ENCODE measurements around the gene CLCN6.

CLCN6 gene

GRCh38 chr1:11856698-11857097 lies 50.7 kb downstream of the CLCN6 start:
- no peak for DNase-seq

GRCh38 chr1:11857164-11857851 lies 51.3 kb downstream of the CLCN6 start:
- no peak for DNase-seq

- DNase-seq = no peak
Measured at GRCh38 chr1:11858158-11858557, 52.2 kb downstream of the CLCN6 start.

- no peak for DNase-seq
Measured at GRCh38 chr1:11858613-11858967, 52.6 kb downstream of the CLCN6 start, which contains the start of gene NPPB. TSS of gene NPPB (minus strand) at chr1:11858945. CDS start at chr1:11858833, 112 bp downstream.

- no peak for DNase-seq
Measured at GRCh38 chr1:11858968-11859871, 53.2 kb downstream of the CLCN6 start.

- DNase-seq = no peak
Measured at GRCh38 chr1:11860083-11860482, 54.1 kb downstream of the CLCN6 start.

GRCh38 chr1:11860587-11860986 lies 54.6 kb downstream of the CLCN6 start:
- no peak for DNase-seq

- DNase-seq = no peak
Measured at GRCh38 chr1:11862890-11863289, 56.9 kb downstream of the CLCN6 start.

- DNase-seq = no peak
Measured at GRCh38 chr1:11868331-11868980, 62.5 kb downstream of the CLCN6 start.

- DNase-seq = no peak
Measured at GRCh38 chr1:11869104-11869503, 63.1 kb downstream of the CLCN6 start.

GRCh38 chr1:11869650-11870207 lies 63.7 kb downstream of the CLCN6 start:
- no peak for DNase-seq

- DNase-seq = no peak
Measured at GRCh38 chr1:11872545-11872944, 66.6 kb downstream of the CLCN6 start.

- DNase-seq = no peak
Measured at GRCh38 chr1:11873395-11874257, 67.6 kb downstream of the CLCN6 start.

GRCh38 chr1:11874258-11874562 lies 68.2 kb downstream of the CLCN6 start:
- DNase-seq = no peak

GRCh38 chr1:11874624-11875023 lies 68.6 kb downstream of the CLCN6 start:
- no peak for DNase-seq

GRCh38 chr1:11875094-11875493 lies 69.1 kb downstream of the CLCN6 start:
- DNase-seq = no peak

- DNase-seq = no peak
Measured at GRCh38 chr1:11877074-11877473, 71.1 kb downstream of the CLCN6 start.

GRCh38 chr1:11878081-11878890 lies 72.3 kb downstream of the CLCN6 start:
- DNase-seq = no peak

- no peak for DNase-seq
Measured at GRCh38 chr1:11878891-11879190, 72.8 kb downstream of the CLCN6 start.

GRCh38 chr1:11879311-11880180 lies 73.6 kb downstream of the CLCN6 start:
- DNase-seq = no peak

GRCh38 chr1:11880181-11880575 lies 74.2 kb downstream of the CLCN6 start:
- no peak for DNase-seq

Measured in NCI-H1694 (cell line).